Measurements from ENCODE around the gene ADCY7. TPM values are rescaled to one million over a fixed set of nuclear protein-coding genes. Genes with fewer than 3 reads are reported as not detected.

ADCY7 gene
- total RNA-seq, 1 donor: 26.0 TPM

- DNase-seq (ENCODE audit: low read depth): no peak
- H3K4me3 ChIP-seq (ENCODE audit: low read depth, low read length): no peak overlapping the region
- no peak for TF ChIP-seq CTCF (IDR thresholded peaks at IDR 0.05; ENCODE audit: insufficient read depth, low read length)
Observed at GRCh38 chr16:50267651-50268050, 1.3 kb downstream of the ADCY7 start.

- no peak for TF ChIP-seq CTCF (IDR thresholded peaks at IDR 0.05; ENCODE audit: insufficient read depth, low read length)
- DNase-seq (ENCODE audit: low read depth): no peak
- H3K4me3 ChIP-seq (ENCODE audit: low read depth, low read length): no peak overlapping the region
Observed at GRCh38 chr16:50268352-50268751, 2.0 kb downstream of the ADCY7 start.

GRCh38 chr16:50269061-50269705 lies 2.8 kb downstream of the ADCY7 start:
- TF ChIP-seq CTCF (IDR thresholded peaks at IDR 0.05; ENCODE audit: insufficient read depth, low read length): no peak
- DNase-seq (ENCODE audit: low read depth): no peak
- no peak overlapping the region for H3K4me3 ChIP-seq (ENCODE audit: low read depth, low read length)

GRCh38 chr16:50269769-50270509 lies 3.6 kb downstream of the ADCY7 start:
- no peak for TF ChIP-seq CTCF (IDR thresholded peaks at IDR 0.05; ENCODE audit: insufficient read depth, low read length)
- H3K4me3 ChIP-seq (ENCODE audit: low read depth, low read length): no peak overlapping the region
- DNase-seq (ENCODE audit: low read depth): no peak

GRCh38 chr16:50270510-50271147 lies 4.3 kb downstream of the ADCY7 start:
- TF ChIP-seq CTCF (IDR thresholded peaks at IDR 0.05; ENCODE audit: insufficient read depth, low read length): no peak
- no peak overlapping the region for H3K4me3 ChIP-seq (ENCODE audit: low read depth, low read length)
- no peak for DNase-seq (ENCODE audit: low read depth)

- no peak overlapping the region for H3K4me3 ChIP-seq (ENCODE audit: low read depth, low read length)
- no peak for DNase-seq (ENCODE audit: low read depth)
- no peak for TF ChIP-seq CTCF (IDR thresholded peaks at IDR 0.05; ENCODE audit: insufficient read depth, low read length)
Observed at GRCh38 chr16:50271148-50272041, 5.0 kb downstream of the ADCY7 start.
